ENCODE results near the gene AJM1. TPM values are rescaled to one million over a fixed set of nuclear protein-coding genes. Genes with fewer than 3 reads are reported as not detected.

The AJM1 gene
- total RNA-seq, 1 donor from 2014 or later = 3.3 TPM

DNA sequence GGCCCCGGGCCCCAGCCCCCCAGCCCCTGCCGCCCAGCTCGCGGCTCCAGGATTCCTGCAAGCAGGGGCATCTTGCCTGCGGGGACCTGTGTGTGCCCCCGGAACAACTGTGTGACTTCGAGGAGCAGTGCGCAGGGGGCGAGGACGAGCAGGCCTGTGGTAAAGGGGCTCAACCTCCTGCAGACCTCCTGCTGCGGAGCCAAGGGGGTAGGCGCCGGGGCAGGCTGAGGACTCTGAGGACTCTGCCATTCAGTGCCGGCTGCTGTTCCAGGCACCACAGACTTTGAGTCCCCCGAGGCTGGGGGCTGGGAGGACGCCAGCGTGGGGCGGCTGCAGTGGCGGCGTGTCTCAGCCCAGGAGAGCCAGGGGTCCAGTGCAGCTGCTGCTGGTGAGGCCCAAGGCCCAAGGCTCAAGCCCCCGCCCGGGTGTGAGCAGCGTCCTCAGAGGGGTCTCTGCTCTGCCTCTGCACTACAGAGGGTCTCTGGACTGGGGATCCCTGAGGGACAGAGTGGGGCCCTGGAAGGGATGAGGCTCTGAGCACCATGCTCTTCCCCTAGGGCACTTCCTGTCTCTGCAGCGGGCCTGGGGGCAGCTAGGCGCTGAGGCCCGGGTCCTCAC lies 13.3 kb downstream of the AJM1 start:
- Mint-ChIP-seq H3K9me3 (ENCODE audit: unreplicated experiment) (no peaks in the 10 kb centered on the region), H3K4me3 (ENCODE audit: unreplicated experiment) (no peak overlapping the region), H3K36me3 (ENCODE audit: low read depth, unreplicated experiment) (no peaks in the 10 kb centered on the region), H3K4me1 (ENCODE audit: low read depth, unreplicated experiment) (peaks cover 2% of the 10 kb centered on the region), H3K27ac (ENCODE audit: unreplicated experiment) (no peak overlapping the region), H3K27me3 (ENCODE audit: low read depth, unreplicated experiment) (no peaks in the 10 kb centered on the region)
- Histone ChIP-seq H3K27me3 (ENCODE audit: insufficient read depth, low read length) (no peaks in the 10 kb centered on the region), H3K4me3 (ENCODE audit: insufficient read depth, low read depth, low read length) (no peak overlapping the region), H3K9ac (ENCODE audit: low read length) (no peak overlapping the region), H3K27ac (ENCODE audit: low read depth, low read length) (no peak overlapping the region), H3K4me2 (ENCODE audit: low read length) (no peak overlapping the region), H3K9me3 (ENCODE audit: insufficient read depth, low read depth, low read length) (no peaks in the 10 kb centered on the region), H4K20me1 (ENCODE audit: insufficient read depth, low read length) (peaks cover 17% of the 10 kb centered on the region), H3K79me2 (ENCODE audit: insufficient read depth, low read length) (peaks cover under 1% of the 10 kb centered on the region), H3K36me3 (ENCODE audit: insufficient read depth, low read length) (no peaks in the 10 kb centered on the region), H2AFZ (ENCODE audit: low read depth, low read length) (no peak overlapping the region), H3K4me1 (ENCODE audit: insufficient read depth, low read length) (peaks cover 6% of the 10 kb centered on the region)
- DNase-seq (ENCODE audit: low read depth) = no peak
- FAIRE-seq = no peak
- no peak for TF ChIP-seq EZH2 (IDR thresholded peaks at IDR 0.05; ENCODE audit: insufficient read depth, low read length)
- TF ChIP-seq, protein P1, sequence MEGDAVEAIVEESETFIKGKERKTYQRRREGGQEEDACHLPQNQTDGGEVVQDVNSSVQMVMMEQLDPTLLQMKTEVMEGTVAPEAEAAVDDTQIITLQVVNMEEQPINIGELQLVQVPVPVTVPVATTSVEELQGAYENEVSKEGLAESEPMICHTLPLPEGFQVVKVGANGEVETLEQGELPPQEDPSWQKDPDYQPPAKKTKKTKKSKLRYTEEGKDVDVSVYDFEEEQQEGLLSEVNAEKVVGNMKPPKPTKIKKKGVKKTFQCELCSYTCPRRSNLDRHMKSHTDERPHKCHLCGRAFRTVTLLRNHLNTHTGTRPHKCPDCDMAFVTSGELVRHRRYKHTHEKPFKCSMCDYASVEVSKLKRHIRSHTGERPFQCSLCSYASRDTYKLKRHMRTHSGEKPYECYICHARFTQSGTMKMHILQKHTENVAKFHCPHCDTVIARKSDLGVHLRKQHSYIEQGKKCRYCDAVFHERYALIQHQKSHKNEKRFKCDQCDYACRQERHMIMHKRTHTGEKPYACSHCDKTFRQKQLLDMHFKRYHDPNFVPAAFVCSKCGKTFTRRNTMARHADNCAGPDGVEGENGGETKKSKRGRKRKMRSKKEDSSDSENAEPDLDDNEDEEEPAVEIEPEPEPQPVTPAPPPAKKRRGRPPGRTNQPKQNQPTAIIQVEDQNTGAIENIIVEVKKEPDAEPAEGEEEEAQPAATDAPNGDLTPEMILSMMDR (IDR thresholded peaks at IDR 0.05; ENCODE audit: insufficient read depth, low read depth, low read length) = no peak

DNA sequence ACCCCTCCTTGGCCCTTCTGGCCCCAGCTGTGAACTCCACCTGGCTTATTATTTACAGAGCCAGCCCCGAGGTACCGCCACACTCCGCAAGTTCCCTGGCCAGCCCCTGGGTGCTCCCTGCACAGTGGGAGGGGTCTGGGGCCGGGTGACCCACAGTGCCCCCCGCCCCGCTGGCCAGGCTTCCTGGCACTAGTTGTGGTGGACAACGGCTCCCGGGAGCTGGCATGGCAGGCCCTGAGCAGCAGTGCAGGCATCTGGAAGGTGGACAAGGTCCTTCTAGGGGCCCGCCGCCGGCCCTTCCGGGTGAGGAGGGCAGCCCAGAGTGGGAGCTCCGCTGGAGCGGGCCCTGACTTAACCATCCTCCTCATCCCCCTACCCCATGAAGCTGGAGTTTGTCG lies 13.8 kb downstream of the AJM1 start:
- Mint-ChIP-seq H3K9me3 (ENCODE audit: unreplicated experiment) (no peaks in the 10 kb centered on the region), H3K27me3 (ENCODE audit: low read depth, unreplicated experiment) (no peaks in the 10 kb centered on the region), H3K27ac (ENCODE audit: unreplicated experiment) (no peak overlapping the region), H3K4me3 (ENCODE audit: unreplicated experiment) (no peak overlapping the region), H3K4me1 (ENCODE audit: low read depth, unreplicated experiment) (peaks cover 2% of the 10 kb centered on the region), H3K36me3 (ENCODE audit: low read depth, unreplicated experiment) (no peaks in the 10 kb centered on the region)
- peaks cover 15% of the 10 kb centered on the region for H4K20me1 ChIP-seq (ENCODE audit: insufficient read depth, low read length)
- no peak overlapping the region for H2AFZ ChIP-seq (ENCODE audit: low read depth, low read length)
- no peaks in the 10 kb centered on the region for H3K27me3 ChIP-seq (ENCODE audit: insufficient read depth, low read length)
- DNase-seq (ENCODE audit: low read depth) = no peak
- H3K79me2 ChIP-seq (ENCODE audit: insufficient read depth, low read length) = no peaks in the 10 kb centered on the region
- no peak overlapping the region for H3K27ac ChIP-seq (ENCODE audit: low read depth, low read length)
- H3K9ac ChIP-seq (ENCODE audit: low read length) = no peak overlapping the region
- peaks cover 6% of the 10 kb centered on the region for H3K4me1 ChIP-seq (ENCODE audit: insufficient read depth, low read length)
- H3K9me3 ChIP-seq (ENCODE audit: insufficient read depth, low read depth, low read length) = no peaks in the 10 kb centered on the region
- no peak overlapping the region for H3K4me3 ChIP-seq (ENCODE audit: insufficient read depth, low read depth, low read length)
- FAIRE-seq = no peak
- H3K36me3 ChIP-seq (ENCODE audit: insufficient read depth, low read length) = no peaks in the 10 kb centered on the region
- no peak for TF ChIP-seq EZH2 (IDR thresholded peaks at IDR 0.05; ENCODE audit: insufficient read depth, low read length)
- TF ChIP-seq, protein P1 (IDR thresholded peaks at IDR 0.05; ENCODE audit: insufficient read depth, low read depth, low read length) = no peak
- no peak overlapping the region for H3K4me2 ChIP-seq (ENCODE audit: low read length)

- TF ChIP-seq, protein P1 (IDR thresholded peaks at IDR 0.05; ENCODE audit: insufficient read depth, low read depth, low read length) = no peak
- no peak for TF ChIP-seq EZH2 (IDR thresholded peaks at IDR 0.05; ENCODE audit: insufficient read depth, low read length)
- Histone ChIP-seq H4K20me1 (ENCODE audit: insufficient read depth, low read length) (peaks cover 21% of the 10 kb centered on the region), H3K27ac (ENCODE audit: low read depth, low read length) (no peak overlapping the region), H3K9me3 (ENCODE audit: insufficient read depth, low read depth, low read length) (no peaks in the 10 kb centered on the region), H3K79me2 (ENCODE audit: insufficient read depth, low read length) (no peaks in the 10 kb centered on the region), H3K4me3 (ENCODE audit: insufficient read depth, low read depth, low read length) (no peak overlapping the region), H3K36me3 (ENCODE audit: insufficient read depth, low read length) (no peaks in the 10 kb centered on the region), H3K4me2 (ENCODE audit: low read length) (no peak overlapping the region), H2AFZ (ENCODE audit: low read depth, low read length) (no peak overlapping the region), H3K4me1 (ENCODE audit: insufficient read depth, low read length) (peaks cover 6% of the 10 kb centered on the region), H3K9ac (ENCODE audit: low read length) (no peak overlapping the region), H3K27me3 (ENCODE audit: insufficient read depth, low read length) (no peaks in the 10 kb centered on the region)
- no peaks in the 10 kb centered on the region for H3K27me3 Mint-ChIP-seq (ENCODE audit: low read depth, unreplicated experiment)
- DNase-seq (ENCODE audit: low read depth) (no peak), FAIRE-seq (no peak)
- H3K4me3 Mint-ChIP-seq (ENCODE audit: unreplicated experiment) = no peak overlapping the region
- no peaks in the 10 kb centered on the region for H3K9me3 Mint-ChIP-seq (ENCODE audit: unreplicated experiment)
- peaks cover 2% of the 10 kb centered on the region for H3K4me1 Mint-ChIP-seq (ENCODE audit: low read depth, unreplicated experiment)
- H3K27ac Mint-ChIP-seq (ENCODE audit: unreplicated experiment) = no peak overlapping the region
- H3K36me3 Mint-ChIP-seq (ENCODE audit: low read depth, unreplicated experiment) = no peaks in the 10 kb centered on the region
Observed at GRCh38 chr9:136856541-136857141, 14.4 kb downstream of the AJM1 start.

Measured in astrocyte (in vitro differentiated cells and primary cell).